ENCODE results near the gene SIRPD.

Gene SIRPD

DNA sequence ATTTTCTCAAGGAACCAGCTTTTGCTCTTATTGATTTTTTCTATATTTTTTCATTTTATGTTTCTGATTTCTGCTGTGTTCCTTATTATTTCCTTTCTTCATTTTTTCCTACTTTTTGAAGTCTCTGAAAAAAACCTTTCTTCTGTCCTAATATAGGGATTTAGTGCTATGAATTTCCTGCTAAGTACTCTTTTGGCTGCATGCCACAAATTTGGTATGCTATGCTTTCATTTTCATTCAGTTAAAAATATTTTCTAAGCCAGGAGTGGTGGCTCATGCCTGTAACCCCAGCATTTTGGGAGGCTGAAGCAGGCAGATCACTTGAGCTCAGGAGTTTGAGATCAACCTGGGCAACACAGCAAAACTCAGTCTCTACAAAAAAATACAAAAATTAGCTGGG lies 30.6 kb downstream of the SIRPD start:
- Histone ChIP-seq H3K36me3 (ENCODE audit: insufficient read depth, low read length) (no peaks in the 10 kb centered on the region; the same call in 1 of the 2 replicates), H2AFZ (ENCODE audit: low read length) (no peak overlapping the region), H3K4me1 (ENCODE audit: insufficient read depth, low read length, severe bottlenecking) (peaks cover 7% of the 10 kb centered on the region), H3K79me2 (ENCODE audit: insufficient read depth, low read length) (no peaks in the 10 kb centered on the region), H3K4me3 (ENCODE audit: low read depth, low read length, poor library complexity, severe bottlenecking) (no peak overlapping the region), H3K27me3 (ENCODE audit: insufficient read depth, low read length) (no peaks in the 10 kb centered on the region), H4K20me1 (ENCODE audit: insufficient read depth, low read length) (no peaks in the 10 kb centered on the region), H3K4me2 (ENCODE audit: low read length) (no peak overlapping the region), H3K9me3 (ENCODE audit: low read length) (no peaks in the 10 kb centered on the region), H3K9me2 (ENCODE audit: low read depth, low read length) (no peaks in the 10 kb centered on the region), H3K9ac (ENCODE audit: low read length) (no peak overlapping the region), H3F3A (ENCODE audit: insufficient read depth, low read length) (no peaks in the 10 kb centered on the region), H3K27ac (ENCODE audit: low read depth, low read length, poor library complexity, severe bottlenecking) (no peak overlapping the region)
- TF ChIP-seq EZH2 (IDR thresholded peaks at IDR 0.05; ENCODE audit: borderline replicate concordance, low read length) (no peak), CTCF (IDR thresholded peaks at IDR 0.05; ENCODE audit: low read length) (no peak)

DNA sequence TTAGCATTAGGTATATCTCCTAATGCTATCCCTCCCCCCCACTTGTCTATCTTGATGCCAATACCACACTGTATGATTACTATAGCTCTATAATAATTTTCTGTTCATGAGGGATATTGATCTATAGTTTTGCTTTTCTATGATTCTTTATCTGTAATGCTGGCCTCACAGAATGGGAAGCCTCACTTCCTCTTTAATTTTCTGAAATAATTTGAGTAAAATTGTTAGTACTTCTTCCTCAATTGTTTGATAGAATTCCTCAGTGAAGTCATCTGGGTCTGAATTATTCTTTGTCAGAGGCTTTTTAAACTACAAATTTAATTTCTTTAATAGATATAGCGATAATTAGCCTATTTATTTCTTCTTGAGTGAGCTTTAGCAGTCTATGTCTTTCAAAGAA lies 31.2 kb downstream of the SIRPD start:
- Histone ChIP-seq H3K4me2 (ENCODE audit: low read length) (no peak overlapping the region), H3K4me3 (ENCODE audit: low read depth, low read length, poor library complexity, severe bottlenecking) (no peak overlapping the region), H2AFZ (ENCODE audit: low read length) (no peak overlapping the region), H3K4me1 (ENCODE audit: insufficient read depth, low read length, severe bottlenecking) (peaks cover 7% of the 10 kb centered on the region), H3K27ac (ENCODE audit: low read depth, low read length, poor library complexity, severe bottlenecking) (no peak overlapping the region), H3K27me3 (ENCODE audit: insufficient read depth, low read length) (no peaks in the 10 kb centered on the region), H3K9me2 (ENCODE audit: low read depth, low read length) (no peaks in the 10 kb centered on the region), H4K20me1 (ENCODE audit: insufficient read depth, low read length) (no peaks in the 10 kb centered on the region), H3K79me2 (ENCODE audit: insufficient read depth, low read length) (no peaks in the 10 kb centered on the region), H3F3A (ENCODE audit: insufficient read depth, low read length) (no peaks in the 10 kb centered on the region), H3K9ac (ENCODE audit: low read length) (no peak overlapping the region), H3K36me3 (ENCODE audit: insufficient read depth, low read length) (no peaks in the 10 kb centered on the region; the same call in 1 of the 2 replicates), H3K9me3 (ENCODE audit: low read length) (no peaks in the 10 kb centered on the region)
- TF ChIP-seq CTCF (IDR thresholded peaks at IDR 0.05; ENCODE audit: low read length), result no peak
- TF ChIP-seq EZH2 (IDR thresholded peaks at IDR 0.05; ENCODE audit: borderline replicate concordance, low read length), result no peak

GRCh38 chr20:1524004-1524403 lies 33.5 kb downstream of the SIRPD start:
- H3K27ac ChIP-seq (ENCODE audit: low read depth, low read length, poor library complexity, severe bottlenecking), result no peak overlapping the region
- no peak overlapping the region for H3K4me2 ChIP-seq (ENCODE audit: low read length)
- peaks cover 7% of the 10 kb centered on the region for H3K4me1 ChIP-seq (ENCODE audit: insufficient read depth, low read length, severe bottlenecking)
- H2AFZ ChIP-seq (ENCODE audit: low read length), result no peak overlapping the region
- no peaks in the 10 kb centered on the region for H3K9me2 ChIP-seq (ENCODE audit: low read depth, low read length)
- H3K27me3 ChIP-seq (ENCODE audit: insufficient read depth, low read length), result no peaks in the 10 kb centered on the region
- TF ChIP-seq EZH2 (IDR thresholded peaks at IDR 0.05; ENCODE audit: borderline replicate concordance, low read length) (no peak), CTCF (IDR thresholded peaks at IDR 0.05; ENCODE audit: low read length) (no peak)
- H3K4me3 ChIP-seq (ENCODE audit: low read depth, low read length, poor library complexity, severe bottlenecking), result no peak overlapping the region
- no peaks in the 10 kb centered on the region for H3F3A ChIP-seq (ENCODE audit: insufficient read depth, low read length)
- H4K20me1 ChIP-seq (ENCODE audit: insufficient read depth, low read length), result no peaks in the 10 kb centered on the region
- H3K9me3 ChIP-seq (ENCODE audit: low read length), result no peaks in the 10 kb centered on the region
- H3K36me3 ChIP-seq (ENCODE audit: insufficient read depth, low read length), result no peaks in the 10 kb centered on the region; the same call in 1 of the 2 replicates
- H3K9ac ChIP-seq (ENCODE audit: low read length), result no peak overlapping the region
- H3K79me2 ChIP-seq (ENCODE audit: insufficient read depth, low read length), result no peaks in the 10 kb centered on the region
